Ishikawa (cell line): ENCODE data around the gene PXDN.

Experiments
- CREB1 ChIP-seq: IDR thresholded peaks from 2 replicates; pipeline ENCODE4 v1.6.1; 2012; ENCODE audit warnings: low read depth
- EGR1 ChIP-seq: IDR thresholded peaks from 2 replicates; pipeline ENCODE4 v1.6.1; 2012
- RAD21 ChIP-seq: IDR thresholded peaks from 2 replicates; pipeline ENCODE4 v1.6.1; 2012; ENCODE audit warnings: low read depth

DNA sequence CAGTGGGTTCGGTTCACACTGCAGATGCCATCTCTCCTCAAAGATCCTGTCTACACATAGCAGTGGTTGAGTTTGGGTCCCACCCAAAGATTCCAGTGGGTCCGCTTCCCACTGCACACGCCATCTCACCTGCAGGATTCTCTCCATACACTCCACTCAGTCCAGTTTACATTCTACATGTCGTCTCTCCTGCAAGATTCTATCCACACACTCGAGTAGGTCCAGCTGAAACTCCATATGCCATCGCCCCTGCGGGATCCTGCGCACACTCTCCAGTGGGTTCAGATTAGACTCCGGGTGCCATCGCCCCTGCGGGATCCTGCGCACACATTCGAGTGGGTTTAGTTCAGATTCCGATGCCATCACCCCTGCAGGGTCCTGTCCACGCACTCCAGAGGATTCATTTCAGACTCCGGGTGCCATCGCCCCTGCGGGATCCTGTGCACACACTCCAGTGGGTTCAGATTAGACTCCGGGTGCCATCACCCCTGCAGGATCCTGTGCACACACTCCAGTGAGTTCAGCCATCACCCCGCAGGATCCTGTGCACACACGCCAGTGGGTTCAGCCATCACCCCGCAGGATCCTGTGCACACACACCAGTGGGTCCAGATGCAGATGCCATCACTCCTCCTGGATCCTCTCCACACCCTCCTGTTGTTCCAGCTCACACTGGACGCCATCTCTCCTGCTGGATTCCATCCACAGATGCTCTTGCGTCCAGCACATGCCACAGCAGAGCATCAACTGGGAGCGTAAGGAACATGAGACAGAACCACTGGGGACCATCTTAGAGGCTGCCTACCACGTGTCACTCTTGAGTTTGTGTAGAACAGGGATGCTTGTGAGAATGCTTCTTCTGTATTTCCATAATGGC, 3.0 kb upstream of the PXDN start:
- TF ChIP-seq CREB1 (no peak), EGR1 (no peak), RAD21 (no peak)
